IMR-90 (cell line): ENCODE data around the gene PXDC1. TPM values are rescaled to one million over a fixed set of nuclear protein-coding genes. Genes with fewer than 3 reads are reported as not detected.

Experiments used
- ATAC-seq: fragments of 200-7000 bp; cut with Tn5 transposase; 2 replicates; pipeline ENCODE4 v1.9.1; 2020; ENCODE audit warnings: low read depth, mild to moderate bottlenecking, moderate library complexity
- BruUV-seq: library from RNA; stranded (reverse); fragments of 400-500 nt; replicated peaks from 2 replicates; lab custom pipeline; 2021; lab: Mats Ljungman, UMichigan
- CTCF ChIA-PET: fragments of 300-600 bp; formaldehyde crosslinking; extraction: SDS; loops from one replicate; lab custom pipeline; 2021; ENCODE audit warnings: antibody characterized with exemption; lab: Yijun Ruan, JAX
- POLR2A ChIA-PET: fragments of 300-600 bp; sonication (Branson Sonifier 250); formaldehyde crosslinking; loops from one replicate; lab custom pipeline; 2022; ENCODE audit warnings: antibody characterized with exemption; ENCODE audit not compliant: unreplicated experiment; lab: Charles Lee
- DNase-seq: peaks from one replicate; pipeline ENCODE4 v3.0.0; 2013
- H2AFZ ChIP-seq: replicated peaks from 2 replicates; pipeline ENCODE3; 2013; ENCODE audit warnings: low read length, mild to moderate bottlenecking; ENCODE audit not compliant: poor library complexity
- H2AK5ac ChIP-seq: 2 replicates; pipeline ENCODE4 v1.6.1; 2013; ENCODE audit warnings: low read depth, low read length, inconsistent platforms
- H2AK9ac ChIP-seq: replicated peaks from 2 replicates; pipeline ENCODE3; 2013; ENCODE audit warnings: mild to moderate bottlenecking, low read depth, low read length, moderate library complexity; ENCODE audit not compliant: poor library complexity
- H2BK120ac ChIP-seq: 2 replicates; pipeline ENCODE4 v1.6.1; 2013; ENCODE audit warnings: low read depth, low read length, inconsistent platforms
- H2BK15ac ChIP-seq: 3 replicates; pipeline ENCODE4 v1.6.1; 2013; ENCODE audit warnings: low read depth, low read length, inconsistent platforms
- H2BK20ac ChIP-seq: 2 replicates; pipeline ENCODE4 v1.6.1; 2013; ENCODE audit warnings: low read depth, mild to moderate bottlenecking, inconsistent platforms, low read length, moderate library complexity
- H2BK5ac ChIP-seq: 2 replicates; pipeline ENCODE4 v1.6.1; 2013; ENCODE audit warnings: mild to moderate bottlenecking, low read depth, low read length, inconsistent platforms; ENCODE audit not compliant: poor library complexity, severe bottlenecking
- H3K14ac ChIP-seq: replicated peaks from 2 replicates; pipeline ENCODE4 v1.6.1; 2013; ENCODE audit warnings: low read depth, low read length, inconsistent platforms
- H3K18ac ChIP-seq: 2 replicates; pipeline ENCODE4 v1.6.1; 2013; ENCODE audit warnings: low read depth, low read length, control low read depth
- H3K23ac ChIP-seq: 2 replicates; pipeline ENCODE4 v1.6.1; 2013; ENCODE audit warnings: low read depth, low read length, inconsistent platforms
- H3K27ac ChIP-seq: 2 replicates; pipeline ENCODE4 v1.5.1; 2013; ENCODE audit warnings: mild to moderate bottlenecking, control low read depth, low read length; ENCODE audit not compliant: insufficient read depth
- H3K27me3 ChIP-seq: 2 replicates; pipeline ENCODE4 v1.6.1; 2013; ENCODE audit warnings: low read length; ENCODE audit not compliant: control insufficient read depth, insufficient read depth
- H3K36me3 ChIP-seq: 2 replicates; pipeline ENCODE4 v1.6.1; 2013; ENCODE audit warnings: low read length, mixed read lengths; ENCODE audit not compliant: control insufficient read depth, insufficient read depth
- H3K4ac ChIP-seq: 2 replicates; pipeline ENCODE4 v1.6.1; 2013; ENCODE audit warnings: low read depth, low read length, inconsistent platforms
- H3K4me1 ChIP-seq: 2 replicates; pipeline ENCODE4 v1.6.1; 2013; ENCODE audit warnings: low read length, mixed read lengths; ENCODE audit not compliant: control insufficient read depth, insufficient read depth
- H3K4me2 ChIP-seq: 2 replicates; pipeline ENCODE4 v1.6.1; 2013; ENCODE audit warnings: low read depth, mild to moderate bottlenecking, control low read depth, low read length, moderate library complexity
- H3K4me3 ChIP-seq: 2 replicates; pipeline ENCODE4 v1.5.1; 2013; ENCODE audit warnings: low read depth, mild to moderate bottlenecking, control low read depth, low read length, moderate library complexity; ENCODE audit not compliant: insufficient read depth
- H3K56ac ChIP-seq: 2 replicates; pipeline ENCODE4 v1.6.1; 2013; ENCODE audit warnings: low read length, inconsistent platforms; ENCODE audit not compliant: insufficient read depth; ENCODE audit errors: extremely low read depth
- H3K79me1 ChIP-seq, 2 experiments: 2 replicates each; pipeline ENCODE4 v1.6.1; 2013; ENCODE audit warnings: low read length in 2 of 2, inconsistent platforms in 1 of 2, low read depth in 1 of 2
- H3K9ac ChIP-seq: 2 replicates; pipeline ENCODE4 v1.6.1; 2013; ENCODE audit warnings: low read depth, low read length, control low read depth
- H3K9me1 ChIP-seq: 2 replicates; pipeline ENCODE4 v1.6.1; 2013; ENCODE audit warnings: low read length, inconsistent platforms; ENCODE audit not compliant: insufficient read depth
- H3K9me3 ChIP-seq: 2 replicates; pipeline ENCODE4 v1.6.1; 2013; ENCODE audit warnings: low read length; ENCODE audit not compliant: control insufficient read depth, insufficient read depth
- H4K20me1 ChIP-seq: 2 replicates; pipeline ENCODE4 v1.6.1; 2013; ENCODE audit warnings: low read length, inconsistent platforms; ENCODE audit not compliant: insufficient read depth
- H4K5ac ChIP-seq: 2 replicates; pipeline ENCODE4 v1.6.1; 2013; ENCODE audit warnings: mild to moderate bottlenecking, low read depth, low read length, control low read depth
- H4K8ac ChIP-seq, 2 experiments: 2 replicates each; pipeline ENCODE4 v1.6.1; 2013; ENCODE audit warnings: low read depth in 2 of 2, low read length in 2 of 2, control low read depth in 1 of 2, inconsistent platforms in 1 of 2
- H4K91ac ChIP-seq: 2 replicates; pipeline ENCODE4 v1.6.1; 2013; ENCODE audit warnings: low read depth, low read length, inconsistent platforms; ENCODE audit not compliant: insufficient read depth
- MAFK ChIP-seq: IDR thresholded peaks from 2 replicates; pipeline ENCODE4 v1.6.1; 2012; ENCODE audit warnings: low read depth, low read length, improper control_type of control experiment
- RAD21 ChIP-seq: IDR thresholded peaks from 2 replicates; pipeline ENCODE4 v1.6.1; 2012; ENCODE audit warnings: low read length, improper control_type of control experiment
- RCOR1 ChIP-seq: IDR thresholded peaks from 2 replicates; pipeline ENCODE4 v1.6.1; 2012; ENCODE audit warnings: mild to moderate bottlenecking, low read length, improper control_type of control experiment; ENCODE audit not compliant: insufficient replicate concordance
- SMC3 ChIP-seq: fragments of 150-350 bp; IDR thresholded peaks from 2 replicates; pipeline ENCODE4 v1.6.1; 2016; ENCODE audit warnings: low read depth, mild to moderate bottlenecking, antibody characterized with exemption, low read length, moderate library complexity
- USF2 ChIP-seq: fragments of 150-350 bp; IDR thresholded peaks from 2 replicates; pipeline ENCODE4 v1.6.1; 2017; ENCODE audit warnings: mild to moderate bottlenecking, antibody characterized with exemption, low read length, low read depth
- WGBS, 2 experiments: methylation state at CpG; one replicate each; pipeline versions ENCODE4 v1.1.5 to v1.1.7; 2013; ENCODE audit warnings: missing lambda C conversion rate in 2 of 2; ENCODE audit not compliant: insufficient read length in 1 of 2; ENCODE audit errors: extremely low coverage in 2 of 2; 5-methylcytosine and 5-hydroxymethylcytosine counted together
- dilution Hi-C: fragments of 300-500 bp; cut with HindIII; formaldehyde crosslinking; loops from one replicate; pipeline ENCODE4 v1.14.3; 2018; ENCODE audit warnings: low sequenced_read_pairs; ENCODE audit not compliant: unreplicated experiment
- in situ Hi-C: fragments of 300-500 bp; cut with MboI; formaldehyde crosslinking; loops from 3 replicates; pipeline ENCODE4 v1.14.3; 2019; ENCODE audit warnings: low sequenced_read_pairs, inconsistent platforms, mixed read lengths
- intact Hi-C: fragments of 100-400 bp; cut with micrococcal nuclease; formaldehyde crosslinking; loops from 2 replicates; pipeline ENCODE4 v1.10.0; 2022
- polyA plus RNA-seq, 3 experiments: library from polyadenylated mRNA; depleted of rRNA; stranded (reverse); fragments of >200 nt; gene quantifications; 2 replicates each; pipeline ENCODE4 v1.2.3, GENCODE V29; 2012; ENCODE audit warnings: low replicate concordance in 1 of 3
- total RNA-seq: library from RNA; depleted of rRNA; stranded (reverse); fragments of >200 nt; gene quantifications from 2 replicates; pipeline ENCODE4 v1.2.3, GENCODE V29; 2012

Gene PXDC1
- total and polyA plus RNA-seq, 2 of the 4 experiments (the other 2 are of a cell fraction): 63.3 to 72.2 TPM

- peak overlapping the region; percentile 54; the same call in 1 of the 2 replicates for H2BK20ac ChIP-seq
- WGBS, 2 experiments: 50% methylated on average over 5 of the region's 17 CpGs; no CpG with 5 or more reads in 1 of the 2 experiments
- dilution Hi-C loops (no loop called here), in situ Hi-C loops (no loop called here), intact Hi-C loops (no loop called here)
- CTCF ChIA-PET: interaction anchor here (0.6 to 1.1 kb wide), 3 partner anchors 59 to 522 kb away, joined by 4 to 6 read pairs (median 4); no protein-coding TSS in a partner anchor
- H4K91ac ChIP-seq: peak overlapping the region; percentile 58
- H3K4me3 ChIP-seq: no peak overlapping the region
- H2BK5ac ChIP-seq: no peak overlapping the region
- peak overlapping the region; percentile 89 for H2AK9ac ChIP-seq
- no peaks in the 10 kb centered on the region for H3K36me3 ChIP-seq
- peaks cover 12% of the 10 kb centered on the region; the same call in 1 of the 2 replicates for H3K4me1 ChIP-seq
- H3K9me1 ChIP-seq: peaks cover 2% of the 10 kb centered on the region
- peak overlapping the region; percentile 74; the same call in 1 of the 2 replicates for H3K14ac ChIP-seq
- peak overlapping the region; percentile 79 for H2AK5ac ChIP-seq
- no peaks in the 10 kb centered on the region for H3K27me3 ChIP-seq
- peak overlapping the region; percentile 83 for H3K4ac ChIP-seq
- peak overlapping the region; percentile 87 for H2BK120ac ChIP-seq
- H4K8ac ChIP-seq: peak overlapping the region; percentile 8 to 49; a peak in 2 of 4 replicates
- H3K18ac ChIP-seq: peak overlapping the region; percentile 30; the same call in 1 of the 2 replicates
- H3K4me2 ChIP-seq: no peak overlapping the region
- H3K27ac ChIP-seq: no peak overlapping the region
- peak overlapping the region; percentile 70; the same call in 2 of the 3 replicates for H2BK15ac ChIP-seq
- H3K9me3 ChIP-seq: no peaks in the 10 kb centered on the region
- H3K56ac ChIP-seq: no peak overlapping the region
- peak overlapping the region; percentile 72 for H2AFZ ChIP-seq
- no TSS peak for BruUV-seq
- POLR2A ChIA-PET: no interaction called here
- no peak overlapping the region for H3K23ac ChIP-seq
- ATAC-seq (peak; percentile 46), DNase-seq (peak; percentile 65)
- H3K79me1 ChIP-seq: no peaks in the 10 kb centered on the region
- H4K20me1 ChIP-seq: no peaks in the 10 kb centered on the region
- H4K5ac ChIP-seq: peak overlapping the region; percentile 5; the same call in 1 of the 2 replicates
- no peak overlapping the region for H3K9ac ChIP-seq
- TF ChIP-seq MAFK (no peak), RCOR1 (no peak), SMC3 (no peak), RAD21 (no peak), USF2 (peak; percentile 24; the same call in 1 of the 2 replicates)
Observed at GRCh38 chr6:3782876-3783832, 31.6 kb upstream of the PXDC1 start.
